Calu3 (cell line): ENCODE results near the gene PCSK5. TPM values are rescaled to one million over a fixed set of nuclear protein-coding genes. Genes with fewer than 3 reads are reported as not detected.
A peak's percentile ranks its signal among the peaks of the same experiment; 100 is the strongest.

Experiments used
- BruUV-seq: library from RNA; stranded (reverse); fragments of 400-500 nt; replicated peaks from 2 replicates; lab custom pipeline; 2021; lab: Mats Ljungman, UMichigan
- CTCF ChIA-PET: fragments of 300-600 bp; sonication (Branson Sonifier 250); formaldehyde crosslinking; loops from one replicate; lab custom pipeline; 2022; ENCODE audit warnings: antibody characterized with exemption; lab: Charles Lee
- DNase-seq: peaks from one replicate; pipeline ENCODE4 v3.0.0; 2022
- H3K27ac Mint-ChIP-seq: one replicate; pipeline ENCODE4 v1.8.0; 2022; ENCODE audit warnings: mixed read lengths; ENCODE audit not compliant: unreplicated experiment
- H3K27me3 Mint-ChIP-seq: one replicate; pipeline ENCODE4 v1.8.0; 2022; ENCODE audit warnings: mixed read lengths; ENCODE audit not compliant: unreplicated experiment
- H3K36me3 Mint-ChIP-seq: one replicate; pipeline ENCODE4 v1.8.0; 2022; ENCODE audit warnings: mild to moderate bottlenecking, moderate library complexity, mixed read lengths; ENCODE audit not compliant: insufficient read depth, unreplicated experiment
- H3K4me1 Mint-ChIP-seq: one replicate; pipeline ENCODE4 v1.8.0; 2022; ENCODE audit warnings: mild to moderate bottlenecking, low read depth, mixed read lengths; ENCODE audit not compliant: unreplicated experiment
- H3K4me3 Mint-ChIP-seq: one replicate; pipeline ENCODE4 v1.8.0; 2022; ENCODE audit warnings: mild to moderate bottlenecking, low read depth, moderate library complexity, mixed read lengths; ENCODE audit not compliant: unreplicated experiment
- H3K9me3 Mint-ChIP-seq: one replicate; pipeline ENCODE4 v1.8.0; 2022; ENCODE audit warnings: low read depth, mixed read lengths; ENCODE audit not compliant: unreplicated experiment
- intact Hi-C: fragments of 100-400 bp; cut with micrococcal nuclease; formaldehyde crosslinking; loops from one replicate; pipeline ENCODE4 v1.10.0; 2022; ENCODE audit not compliant: unreplicated experiment
- total RNA-seq: library from RNA; stranded (reverse); gene quantifications from 2 replicates; pipeline ENCODE4 v1.2.3, GENCODE V29; 2022
- TF ChIP-seq, protein P1 (sequence below): fragments of 200-600 bp; IDR thresholded peaks from one replicate; pipeline ENCODE4 v1.8.0; 2022; ENCODE audit warnings: antibody characterized with exemption; ENCODE audit not compliant: unreplicated experiment

The PCSK5 gene
- total RNA-seq, 1 experiment from 2014 or later, result 38.4 TPM

DNA sequence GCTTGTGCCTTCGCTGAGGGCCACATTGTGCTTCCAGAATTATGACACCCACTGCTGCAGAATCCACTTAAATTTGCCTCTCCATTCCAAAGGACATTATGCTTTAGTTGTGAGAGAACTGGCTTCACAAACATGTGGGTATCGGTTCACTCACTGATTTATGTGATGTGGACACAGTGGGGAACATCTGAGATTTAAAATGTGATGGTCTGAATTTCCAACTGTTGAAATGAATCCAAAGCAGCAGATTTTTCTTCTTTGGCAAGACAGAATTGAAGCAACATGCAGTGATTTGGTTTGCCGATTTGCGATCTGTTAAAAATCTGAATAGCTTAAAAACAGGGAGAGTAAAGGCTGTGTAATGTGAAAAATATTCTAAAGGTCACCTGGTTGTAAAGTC lies 20.3 kb downstream of the PCSK5 start:
- H3K4me3 Mint-ChIP-seq, result peak overlapping the region; percentile 41
- no peaks in the 10 kb centered on the region for H3K27me3 Mint-ChIP-seq
- H3K9me3 Mint-ChIP-seq, result no peaks in the 10 kb centered on the region
- H3K27ac Mint-ChIP-seq, result peak overlapping the region; percentile 91
- H3K4me1 Mint-ChIP-seq, result peaks cover 86% of the 10 kb centered on the region
- CTCF ChIA-PET, result interaction anchor here (0.7 kb wide), 1 partner anchor 20 kb away, joined by 3 read pairs; the partner anchor contains the start of gene PCSK5
- H3K36me3 Mint-ChIP-seq, result peaks cover 14% of the 10 kb centered on the region
- BruUV-seq, result no TSS peak
- intact Hi-C loops, result no loop called here
- DNase-seq, result no peak
- TF ChIP-seq, protein P1, sequence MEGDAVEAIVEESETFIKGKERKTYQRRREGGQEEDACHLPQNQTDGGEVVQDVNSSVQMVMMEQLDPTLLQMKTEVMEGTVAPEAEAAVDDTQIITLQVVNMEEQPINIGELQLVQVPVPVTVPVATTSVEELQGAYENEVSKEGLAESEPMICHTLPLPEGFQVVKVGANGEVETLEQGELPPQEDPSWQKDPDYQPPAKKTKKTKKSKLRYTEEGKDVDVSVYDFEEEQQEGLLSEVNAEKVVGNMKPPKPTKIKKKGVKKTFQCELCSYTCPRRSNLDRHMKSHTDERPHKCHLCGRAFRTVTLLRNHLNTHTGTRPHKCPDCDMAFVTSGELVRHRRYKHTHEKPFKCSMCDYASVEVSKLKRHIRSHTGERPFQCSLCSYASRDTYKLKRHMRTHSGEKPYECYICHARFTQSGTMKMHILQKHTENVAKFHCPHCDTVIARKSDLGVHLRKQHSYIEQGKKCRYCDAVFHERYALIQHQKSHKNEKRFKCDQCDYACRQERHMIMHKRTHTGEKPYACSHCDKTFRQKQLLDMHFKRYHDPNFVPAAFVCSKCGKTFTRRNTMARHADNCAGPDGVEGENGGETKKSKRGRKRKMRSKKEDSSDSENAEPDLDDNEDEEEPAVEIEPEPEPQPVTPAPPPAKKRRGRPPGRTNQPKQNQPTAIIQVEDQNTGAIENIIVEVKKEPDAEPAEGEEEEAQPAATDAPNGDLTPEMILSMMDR, result no peak

DNA sequence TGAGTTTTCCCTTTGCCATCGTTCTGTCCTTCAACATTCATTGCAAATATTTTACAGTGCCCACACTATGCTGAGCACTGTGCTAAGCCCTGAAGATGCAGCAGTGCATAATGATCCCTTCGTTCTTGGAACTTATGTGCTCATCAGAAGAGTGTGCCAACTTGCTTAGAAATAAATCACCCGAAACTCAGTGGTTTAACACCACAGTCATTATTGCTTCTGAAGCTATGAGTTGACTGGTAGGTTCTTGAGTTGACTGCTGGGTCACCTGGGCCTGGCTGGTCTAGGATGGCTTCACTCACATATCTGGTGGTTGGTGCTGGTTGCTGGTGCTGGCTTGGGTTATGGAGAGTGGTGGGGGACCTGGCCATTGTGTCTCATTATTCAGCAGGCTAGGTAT lies 20.9 kb downstream of the PCSK5 start:
- intact Hi-C loops, result no loop called here
- CTCF ChIA-PET, result interaction anchor here (0.7 kb wide), 1 partner anchor 21 kb away, joined by 3 read pairs; the partner anchor contains the start of gene PCSK5
- BruUV-seq, result no TSS peak
- DNase-seq, result no peak
- H3K9me3 Mint-ChIP-seq, result no peaks in the 10 kb centered on the region
- peak overlapping the region; percentile 91 for H3K27ac Mint-ChIP-seq
- H3K36me3 Mint-ChIP-seq, result peaks cover 17% of the 10 kb centered on the region
- TF ChIP-seq, protein P1, result no peak
- peaks cover 84% of the 10 kb centered on the region for H3K4me1 Mint-ChIP-seq
- no peaks in the 10 kb centered on the region for H3K27me3 Mint-ChIP-seq
- H3K4me3 Mint-ChIP-seq, result peak overlapping the region; percentile 2

DNA sequence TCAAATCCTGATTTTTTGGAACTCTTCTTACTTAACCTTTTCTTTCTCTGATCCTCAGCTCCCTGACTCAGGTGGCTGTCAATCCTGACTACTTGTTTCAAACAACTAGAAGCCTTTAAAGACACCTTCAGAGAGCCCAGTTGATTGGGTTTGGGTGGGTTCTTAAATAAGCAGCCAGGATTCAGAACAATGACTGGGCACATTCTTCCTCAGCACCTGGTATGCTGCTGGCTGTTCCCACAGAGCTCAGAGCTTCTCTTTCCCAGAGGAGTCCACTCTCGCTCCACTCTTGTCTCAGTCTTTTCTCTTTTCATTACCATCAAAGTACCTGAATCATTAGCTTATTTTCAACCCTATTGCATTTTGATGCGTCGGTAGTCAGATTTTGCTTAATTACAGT lies 22.5 kb downstream of the PCSK5 start:
- Mint-ChIP-seq H3K36me3 (peaks cover 21% of the 10 kb centered on the region), H3K4me3 (peak overlapping the region; percentile 2), H3K27me3 (no peaks in the 10 kb centered on the region), H3K27ac (peak overlapping the region; percentile 91), H3K4me1 (peaks cover 83% of the 10 kb centered on the region), H3K9me3 (no peaks in the 10 kb centered on the region)
- TF ChIP-seq, protein P1, result no peak
- BruUV-seq, result no TSS peak
- CTCF ChIA-PET, result interaction anchor here (0.6 to 0.7 kb wide), 2 partner anchors 92 to 180 kb away, joined by 3 to 4 read pairs; no protein-coding TSS in a partner anchor
- no peak for DNase-seq
- intact Hi-C loops, result no loop called here

DNA sequence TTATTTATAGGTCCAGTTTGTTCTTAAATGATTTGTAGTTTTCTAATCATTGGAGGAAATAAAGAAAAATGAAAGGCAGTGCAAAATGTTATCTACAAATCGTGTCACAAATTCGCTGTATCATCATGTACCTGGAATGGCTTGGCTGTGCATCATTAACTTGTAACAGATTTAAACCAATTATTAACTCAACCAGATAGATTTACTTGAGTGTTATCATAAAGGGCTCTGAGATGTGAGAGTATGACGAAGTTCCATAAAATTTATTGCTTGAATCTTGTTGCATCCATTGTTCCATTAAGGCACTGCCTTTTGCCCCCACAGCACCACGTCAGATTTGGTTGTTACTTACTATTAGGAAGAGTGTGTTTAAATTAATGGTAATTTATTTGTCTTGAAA lies 23.5 kb downstream of the PCSK5 start:
- Mint-ChIP-seq H3K36me3 (peaks cover 21% of the 10 kb centered on the region), H3K27me3 (no peaks in the 10 kb centered on the region), H3K27ac (peak overlapping the region; percentile 91), H3K4me1 (peaks cover 75% of the 10 kb centered on the region), H3K9me3 (no peaks in the 10 kb centered on the region), H3K4me3 (peak overlapping the region; percentile 33)
- TF ChIP-seq, protein P1, result no peak
- intact Hi-C loops, result no loop called here
- no TSS peak for BruUV-seq
- CTCF ChIA-PET, result no interaction called here
- DNase-seq, result no peak
